ENCODE data around the gene TRIM39. TPM values are rescaled to one million over a fixed set of nuclear protein-coding genes. Genes with fewer than 3 reads are reported as not detected.

TRIM39 gene
- total and polyA plus RNA-seq, 2 of the 4 experiments (the other 2 are of a cell fraction): 7.5 to 10.0 TPM

GRCh38 chr6:30386166-30386565, 59.4 kb downstream of the TRIM39 start:
- in situ Hi-C loops (cut with MboI; ENCODE audit: low sequenced_read_pairs): no loop called here
- peaks cover 5% of the 10 kb centered on the region for H3K27me3 ChIP-seq (ENCODE audit: control insufficient read depth, insufficient read depth, low read length)

More at GRCh38 chr6:30386166-30386565, 59.4 kb downstream of the TRIM39 start:
- H3K14ac ChIP-seq (replicated peaks; ENCODE audit: low read depth, low read length): no peak overlapping the region
- no peak overlapping the region for H2AK5ac ChIP-seq (ENCODE audit: low read depth, low read length)
- H3K4me2 ChIP-seq (ENCODE audit: low read depth, low read length): no peak overlapping the region
- intact Hi-C loops (cut with micrococcal nuclease) (no loop called here), dilution Hi-C loops (cut with HindIII; ENCODE audit: low sequenced_read_pairs, unreplicated experiment) (no loop called here)
- ChIA-PET POLR2A (ENCODE audit: unreplicated experiment) (no interaction called here), CTCF (no interaction called here)
- H3K4ac ChIP-seq (ENCODE audit: low read depth, low read length): no peak overlapping the region
- no peak overlapping the region for H3K18ac ChIP-seq (ENCODE audit: low read depth, low read length)
- no peak overlapping the region for H3K27ac ChIP-seq (ENCODE audit: insufficient read depth, low read length)
- H3K4me3 ChIP-seq (ENCODE audit: insufficient read depth, low read depth, low read length): no peak overlapping the region
- H3K23ac ChIP-seq (ENCODE audit: low read depth, low read length): no peak overlapping the region
- no peak overlapping the region for H2AK9ac ChIP-seq (replicated peaks; ENCODE audit: low read depth, low read length, poor library complexity)
- no peak overlapping the region for H2BK20ac ChIP-seq (ENCODE audit: low read depth, low read length)
- no peak overlapping the region for H2AFZ ChIP-seq (replicated peaks; ENCODE audit: low read length, poor library complexity)
- H3K9ac ChIP-seq (ENCODE audit: low read depth, low read length): no peak overlapping the region
- DNase-seq (no peak), ATAC-seq (ENCODE audit: low read depth) (no peak)
- H3K36me3 ChIP-seq (ENCODE audit: control insufficient read depth, insufficient read depth, low read length): no peaks in the 10 kb centered on the region
- no peak overlapping the region for H4K8ac ChIP-seq (ENCODE audit: low read depth in 2 of 2, low read length in 2 of 2)
- no peak overlapping the region for H2BK15ac ChIP-seq (ENCODE audit: low read depth, low read length)
- 60% methylated on average over 1 of the region's 3 CpGs; no CpG with 5 or more reads in 1 of the 2 experiments for WGBS, 2 experiments (ENCODE audit: extremely low coverage in 2 of 2, insufficient read length in 1 of 2)
- H3K79me1 ChIP-seq (ENCODE audit: low read depth in 1 of 2, low read length in 2 of 2): no peaks in the 10 kb centered on the region
- H3K9me3 ChIP-seq (ENCODE audit: control insufficient read depth, insufficient read depth, low read length): no peaks in the 10 kb centered on the region
- H4K91ac ChIP-seq (ENCODE audit: insufficient read depth, low read depth, low read length): no peak overlapping the region
- TF ChIP-seq ELK1 (IDR thresholded peaks at IDR 0.05; ENCODE audit: borderline replicate concordance, low read depth, low read length): no peak
- TF ChIP-seq CHD1 (IDR thresholded peaks at IDR 0.05; ENCODE audit: low read depth, low read length): no peak
- TF ChIP-seq CTCF (conservative IDR thresholded peaks at IDR 0.05; ENCODE audit: low read depth, low read length): no peak
- no peak for TF ChIP-seq MXI1 (IDR thresholded peaks at IDR 0.05; ENCODE audit: borderline replicate concordance, low read depth, low read length)
- TF ChIP-seq CEBPB (IDR thresholded peaks at IDR 0.05; ENCODE audit: low read depth, low read length): no peak
- TF ChIP-seq SMC3 (IDR thresholded peaks at IDR 0.05; ENCODE audit: low read depth, low read length): no peak
- TF ChIP-seq RAD21 (IDR thresholded peaks at IDR 0.05; ENCODE audit: low read length): no peak
- TF ChIP-seq NFE2L2 (IDR thresholded peaks at IDR 0.05; ENCODE audit: low read depth, low read length): no peak
- TF ChIP-seq USF2 (IDR thresholded peaks at IDR 0.05; ENCODE audit: low read depth, low read length): no peak
- TF ChIP-seq RFX5 (IDR thresholded peaks at IDR 0.05; ENCODE audit: low read depth, low read length): no peak
- TF ChIP-seq FOS (IDR thresholded peaks at IDR 0.05; ENCODE audit: low read depth, low read length): no peak
- no peak for TF ChIP-seq BHLHE40 (IDR thresholded peaks at IDR 0.05; ENCODE audit: low read depth, low read length)
- no peak for TF ChIP-seq POLR2A (IDR thresholded peaks at IDR 0.05; ENCODE audit: low read depth, low read length)
- TF ChIP-seq RCOR1 (IDR thresholded peaks at IDR 0.05; ENCODE audit: insufficient replicate concordance, low read length): no peak
- TF ChIP-seq MAZ (IDR thresholded peaks at IDR 0.05; ENCODE audit: borderline replicate concordance, low read depth, low read length): no peak
- H2BK120ac ChIP-seq (ENCODE audit: low read depth, low read length): no peak overlapping the region
- H3K9me1 ChIP-seq (ENCODE audit: insufficient read depth, low read length): no peaks in the 10 kb centered on the region
- H3K56ac ChIP-seq (ENCODE audit: extremely low read depth, insufficient read depth, low read length): no peak overlapping the region
- H4K5ac ChIP-seq (ENCODE audit: low read depth, low read length): no peak overlapping the region
- BruUV-seq (replicated peaks): no TSS peak
- H4K20me1 ChIP-seq (ENCODE audit: insufficient read depth, low read length): no peaks in the 10 kb centered on the region
- H2BK5ac ChIP-seq (ENCODE audit: low read depth, low read length, poor library complexity, severe bottlenecking): no peak overlapping the region
- H3K4me1 ChIP-seq (ENCODE audit: control insufficient read depth, insufficient read depth, low read length): no peaks in the 10 kb centered on the region

All from IMR-90 (cell line).